PC-3 (cell line): ENCODE results near the gene HYAL4. TPM values are rescaled to one million over a fixed set of nuclear protein-coding genes. Genes with fewer than 3 reads are reported as not detected.

ENCODE experiments used
- ATAC-seq: fragments of 200-7000 bp; cut with Tn5 transposase; 2 replicates; pipeline ENCODE4 v1.9.1; 2020; ENCODE audit warnings: mild to moderate bottlenecking, moderate library complexity
- BruUV-seq: library from RNA; stranded (reverse); fragments of 400-500 nt; replicated peaks from 2 replicates; lab custom pipeline; 2021; lab: Mats Ljungman, UMichigan
- CTCF ChIA-PET: fragments of 300-600 bp; sonication (Branson Sonifier 250); formaldehyde crosslinking; loops from one replicate; lab custom pipeline; 2022; ENCODE audit warnings: antibody characterized with exemption; lab: Charles Lee
- POLR2A ChIA-PET: fragments of 300-600 bp; sonication (Branson Sonifier 250); formaldehyde crosslinking; loops from one replicate; lab custom pipeline; 2022; ENCODE audit warnings: antibody characterized with exemption; ENCODE audit not compliant: unreplicated experiment; lab: Charles Lee
- DNase-seq: peaks from one replicate; pipeline ENCODE4 v3.0.0-alpha.2; 2015
- H2AFZ ChIP-seq: fragments of 300-600 bp; sonication (generic); 2 replicates; pipeline ENCODE4 v1.6.0; 2016; ENCODE audit warnings: antibody characterized with exemption, low read length
- H3F3A ChIP-seq: fragments of 300-600 bp; sonication (generic); one replicate; pipeline ENCODE4 v1.6.0; 2017; ENCODE audit warnings: antibody characterized with exemption, low read length, control low read depth, mild to moderate bottlenecking; ENCODE audit not compliant: unreplicated experiment
- H3K27ac ChIP-seq: fragments of 300-600 bp; sonication (generic); 2 replicates; pipeline ENCODE4 v1.5.1; 2016; ENCODE audit warnings: mild to moderate bottlenecking, low read length
- H3K27me3 ChIP-seq: fragments of 300-600 bp; sonication (generic); 2 replicates; pipeline ENCODE4 v1.6.1; 2016; ENCODE audit warnings: low read length, mixed read lengths
- H3K36me3 ChIP-seq: fragments of 300-600 bp; sonication (generic); 2 replicates; pipeline ENCODE4 v1.6.1; 2016; ENCODE audit warnings: low read depth, mixed run types, low read length, mixed read lengths
- H3K4me1 ChIP-seq: fragments of 300-600 bp; sonication (generic); 2 replicates; pipeline ENCODE4 v1.5.1; 2016; ENCODE audit warnings: low read length; ENCODE audit not compliant: insufficient read depth
- H3K4me2 ChIP-seq: fragments of 300-600 bp; sonication (generic); 2 replicates; pipeline ENCODE4 v1.6.0; 2016; ENCODE audit warnings: low read length
- H3K4me3 ChIP-seq: fragments of 300-600 bp; sonication (generic); 2 replicates; pipeline ENCODE4 v1.5.1; 2016; ENCODE audit warnings: mild to moderate bottlenecking, low read length, mixed read lengths
- H3K79me2 ChIP-seq: fragments of 300-600 bp; sonication (generic); 2 replicates; pipeline ENCODE4 v1.6.1; 2017; ENCODE audit warnings: low read length, mixed read lengths
- H3K9ac ChIP-seq: fragments of 300-600 bp; sonication (generic); 2 replicates; pipeline ENCODE4 v1.6.0; 2016; ENCODE audit warnings: mild to moderate bottlenecking, low read length
- H3K9me2 ChIP-seq: fragments of 300-600 bp; sonication (generic); replicated peaks from 2 replicates; pipeline ENCODE4 v1.6.1; 2016; ENCODE audit warnings: mixed run types, low read length, mixed read lengths
- H3K9me3 ChIP-seq: fragments of 300-600 bp; sonication (generic); 2 replicates; pipeline ENCODE4 v1.6.1; 2016; ENCODE audit warnings: low read length, mixed read lengths
- H4K20me1 ChIP-seq: fragments of 300-600 bp; sonication (generic); 2 replicates; pipeline ENCODE4 v1.6.1; 2016; ENCODE audit warnings: low read length, mixed read lengths
- CTCF ChIP-seq: fragments of 300-600 bp; sonication (generic); conservative IDR thresholded peaks from 2 replicates; pipeline ENCODE4 v1.5.1; 2017; ENCODE audit warnings: antibody characterized with exemption, low read depth, mild to moderate bottlenecking, low read length
- EZH2 ChIP-seq: fragments of 300-600 bp; sonication (generic); IDR thresholded peaks from one replicate; pipeline ENCODE4 v1.6.1; 2017; ENCODE audit warnings: antibody characterized with exemption, mild to moderate bottlenecking, low read length; ENCODE audit not compliant: unreplicated experiment
- EZH2phosphoT487 ChIP-seq: fragments of 300-600 bp; sonication (generic); IDR thresholded peaks from 2 replicates; pipeline ENCODE4 v1.6.1; 2018; ENCODE audit warnings: mild to moderate bottlenecking, antibody characterized with exemption, low read length, borderline replicate concordance
- intact Hi-C: fragments of 100-400 bp; cut with micrococcal nuclease; formaldehyde crosslinking; loops from 2 replicates; pipeline ENCODE4 v1.9.0; 2023
- total RNA-seq: library from RNA; depleted of rRNA; stranded (reverse); fragments of >200 nt; gene quantifications from 2 replicates; pipeline ENCODE4 v1.2.3, GENCODE V29; 2014

HYAL4 gene
- total RNA-seq, 1 experiment from 2014 or later, result 0.26 TPM

GRCh38 chr7:123796568-123796967 lies 48.4 kb upstream of the HYAL4 start:
- no peaks in the 10 kb centered on the region for H3K36me3 ChIP-seq
- ATAC-seq, result no peak
- DNase-seq, result no peak
- no peaks in the 10 kb centered on the region for H3K9me2 ChIP-seq
- peaks cover 19% of the 10 kb centered on the region for H3K4me1 ChIP-seq
- no TSS peak for BruUV-seq
- H3F3A ChIP-seq, result no peaks in the 10 kb centered on the region
- no peaks in the 10 kb centered on the region for H3K79me2 ChIP-seq
- H2AFZ ChIP-seq, result no peak overlapping the region
- no peak overlapping the region for H3K4me2 ChIP-seq
- ChIA-PET POLR2A (interaction anchor here (0.6 kb wide), 1 partner anchor 150 kb away, joined by 5 read pairs; no protein-coding TSS in a partner anchor), CTCF (interaction anchor here (0.6 to 2.5 kb wide), 4 partner anchors 25 to 114 kb away, joined by 4 to 13 read pairs (median 8); no protein-coding TSS in a partner anchor)
- TF ChIP-seq EZH2phosphoT487, result no peak
- no peak for TF ChIP-seq EZH2
- no peak for TF ChIP-seq CTCF
- no peaks in the 10 kb centered on the region for H3K9me3 ChIP-seq
- no peak overlapping the region for H3K9ac ChIP-seq
- intact Hi-C loops, result loop anchor here (5.0 kb wide), 2 partner anchors 214 to 356 kb away; no protein-coding TSS in a partner anchor
- H4K20me1 ChIP-seq, result no peaks in the 10 kb centered on the region
- H3K27ac ChIP-seq, result no peak overlapping the region
- no peak overlapping the region for H3K4me3 ChIP-seq
- H3K27me3 ChIP-seq, result no peaks in the 10 kb centered on the region

- peak overlapping the region; percentile 52; the same call in 1 of the 2 replicates for H2AFZ ChIP-seq
- no peak overlapping the region for H3K9ac ChIP-seq
- H4K20me1 ChIP-seq, result no peaks in the 10 kb centered on the region
- H3F3A ChIP-seq, result no peaks in the 10 kb centered on the region
- peak overlapping the region; percentile 35; the same call in 1 of the 2 replicates for H3K4me3 ChIP-seq
- ChIA-PET POLR2A (interaction anchor here (0.6 to 1.0 kb wide), 2 partner anchors 25 to 50 kb away, joined by 3 to 8 read pairs; no protein-coding TSS in a partner anchor), CTCF (interaction anchor here (0.6 to 2.5 kb wide), 15 partner anchors 17 to 189 kb away, joined by 3 to 14 read pairs (median 7); partner anchors contain the start of gene WASL)
- H3K79me2 ChIP-seq, result no peaks in the 10 kb centered on the region
- intact Hi-C loops, result loop anchor here (1.0 to 5.0 kb wide), 12 partner anchors 25 to 354 kb away; partner anchors contain the start of gene WASL
- H3K9me2 ChIP-seq, result no peaks in the 10 kb centered on the region
- no peaks in the 10 kb centered on the region for H3K27me3 ChIP-seq
- 0 out of 2 replicates have a peak overlapping the region, but pooled peaks have one; percentile 8 for H3K27ac ChIP-seq
- no peaks in the 10 kb centered on the region for H3K9me3 ChIP-seq
- ATAC-seq, result peak; percentile 89
- no TSS peak for BruUV-seq
- peak overlapping the region; percentile 57 for H3K4me2 ChIP-seq
- H3K4me1 ChIP-seq, result peaks cover 19% of the 10 kb centered on the region
- TF ChIP-seq CTCF (peak; percentile 84), EZH2phosphoT487 (no peak), EZH2 (no peak)
- no peaks in the 10 kb centered on the region for H3K36me3 ChIP-seq
- DNase-seq, result peak; percentile 94
These were observed 47.1 kb upstream of the HYAL4 start for GRCh38 chr7:123797673-123798531.
